ENCODE results near the gene OPRD1.

Gene OPRD1

GRCh38 chr1:28869952-28870351 lies 58.0 kb downstream of the OPRD1 start:
- TF ChIP-seq, protein P1, sequence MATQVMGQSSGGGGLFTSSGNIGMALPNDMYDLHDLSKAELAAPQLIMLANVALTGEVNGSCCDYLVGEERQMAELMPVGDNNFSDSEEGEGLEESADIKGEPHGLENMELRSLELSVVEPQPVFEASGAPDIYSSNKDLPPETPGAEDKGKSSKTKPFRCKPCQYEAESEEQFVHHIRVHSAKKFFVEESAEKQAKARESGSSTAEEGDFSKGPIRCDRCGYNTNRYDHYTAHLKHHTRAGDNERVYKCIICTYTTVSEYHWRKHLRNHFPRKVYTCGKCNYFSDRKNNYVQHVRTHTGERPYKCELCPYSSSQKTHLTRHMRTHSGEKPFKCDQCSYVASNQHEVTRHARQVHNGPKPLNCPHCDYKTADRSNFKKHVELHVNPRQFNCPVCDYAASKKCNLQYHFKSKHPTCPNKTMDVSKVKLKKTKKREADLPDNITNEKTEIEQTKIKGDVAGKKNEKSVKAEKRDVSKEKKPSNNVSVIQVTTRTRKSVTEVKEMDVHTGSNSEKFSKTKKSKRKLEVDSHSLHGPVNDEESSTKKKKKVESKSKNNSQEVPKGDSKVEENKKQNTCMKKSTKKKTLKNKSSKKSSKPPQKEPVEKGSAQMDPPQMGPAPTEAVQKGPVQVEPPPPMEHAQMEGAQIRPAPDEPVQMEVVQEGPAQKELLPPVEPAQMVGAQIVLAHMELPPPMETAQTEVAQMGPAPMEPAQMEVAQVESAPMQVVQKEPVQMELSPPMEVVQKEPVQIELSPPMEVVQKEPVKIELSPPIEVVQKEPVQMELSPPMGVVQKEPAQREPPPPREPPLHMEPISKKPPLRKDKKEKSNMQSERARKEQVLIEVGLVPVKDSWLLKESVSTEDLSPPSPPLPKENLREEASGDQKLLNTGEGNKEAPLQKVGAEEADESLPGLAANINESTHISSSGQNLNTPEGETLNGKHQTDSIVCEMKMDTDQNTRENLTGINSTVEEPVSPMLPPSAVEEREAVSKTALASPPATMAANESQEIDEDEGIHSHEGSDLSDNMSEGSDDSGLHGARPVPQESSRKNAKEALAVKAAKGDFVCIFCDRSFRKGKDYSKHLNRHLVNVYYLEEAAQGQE (IDR thresholded peaks at IDR 0.05; ENCODE audit: low read depth): no peak
- no peak for TF ChIP-seq YY1 (IDR thresholded peaks at IDR 0.05; ENCODE audit: low read depth)
- no peak for TF ChIP-seq TCF12 (IDR thresholded peaks at IDR 0.05; ENCODE audit: low read depth)
- TF ChIP-seq EGR1 (IDR thresholded peaks at IDR 0.05): no peak
- TF ChIP-seq NFIC (IDR thresholded peaks at IDR 0.05): no peak
- TF ChIP-seq RAD21 (IDR thresholded peaks at IDR 0.05; ENCODE audit: low read depth): no peak
- TF ChIP-seq, protein P2, sequence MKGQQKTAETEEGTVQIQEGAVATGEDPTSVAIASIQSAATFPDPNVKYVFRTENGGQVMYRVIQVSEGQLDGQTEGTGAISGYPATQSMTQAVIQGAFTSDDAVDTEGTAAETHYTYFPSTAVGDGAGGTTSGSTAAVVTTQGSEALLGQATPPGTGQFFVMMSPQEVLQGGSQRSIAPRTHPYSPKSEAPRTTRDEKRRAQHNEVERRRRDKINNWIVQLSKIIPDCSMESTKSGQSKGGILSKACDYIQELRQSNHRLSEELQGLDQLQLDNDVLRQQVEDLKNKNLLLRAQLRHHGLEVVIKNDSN (IDR thresholded peaks at IDR 0.05): no peak
- TF ChIP-seq ZBTB7A (IDR thresholded peaks at IDR 0.05; ENCODE audit: low read depth): no peak
- no peak for TF ChIP-seq TAF1 (IDR thresholded peaks at IDR 0.05; ENCODE audit: low read depth)
- no peak for TF ChIP-seq CREB1 (IDR thresholded peaks at IDR 0.05; ENCODE audit: low read depth)
- no peak for TF ChIP-seq MAX (IDR thresholded peaks at IDR 0.05)
- no peak for TF ChIP-seq FOXM1 (IDR thresholded peaks at IDR 0.05; ENCODE audit: borderline replicate concordance, low read depth)
- no peak for TF ChIP-seq EP300 (IDR thresholded peaks at IDR 0.05; ENCODE audit: borderline replicate concordance)
- TF ChIP-seq TEAD4 (IDR thresholded peaks at IDR 0.05): no peak
- no peak for TF ChIP-seq CEBPB (IDR thresholded peaks at IDR 0.05)

- TF ChIP-seq TAF1 (IDR thresholded peaks at IDR 0.05; ENCODE audit: low read depth) (no peak), RAD21 (IDR thresholded peaks at IDR 0.05; ENCODE audit: low read depth) (no peak)
- TF ChIP-seq, protein P1 (IDR thresholded peaks at IDR 0.05; ENCODE audit: low read depth): no peak
These were observed 59.8 kb downstream of the OPRD1 start for GRCh38 chr1:28871631-28872401.

DNA sequence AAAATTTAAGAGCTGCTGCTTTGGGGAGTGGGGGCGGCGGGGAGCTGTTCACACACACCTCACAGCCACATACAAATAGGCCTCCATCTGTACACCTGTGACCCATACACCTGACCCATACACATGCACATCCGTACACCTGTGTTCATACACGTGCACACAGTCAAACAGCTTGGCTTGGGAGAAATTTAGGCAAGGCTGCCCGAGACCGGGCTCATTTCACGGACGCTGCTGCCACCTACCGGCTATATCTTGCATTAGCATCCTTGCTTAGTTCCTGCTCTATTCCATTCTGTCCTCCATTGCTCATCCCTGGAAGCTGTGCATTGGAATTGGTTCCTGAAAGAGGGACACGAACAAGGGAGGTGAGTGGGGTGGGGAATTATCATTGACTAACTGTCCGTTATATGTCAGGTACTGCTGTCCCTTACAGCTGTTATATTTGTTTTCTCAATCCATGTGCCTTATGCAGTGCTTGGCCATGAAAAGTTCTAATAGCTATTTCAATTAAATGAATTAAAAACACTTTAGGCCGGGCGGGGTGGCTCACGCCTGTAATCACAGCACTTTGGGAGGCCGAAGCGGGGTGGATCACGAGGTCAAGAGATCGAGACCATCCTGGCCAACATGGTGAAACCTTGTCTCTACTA lies 65.3 kb downstream of the OPRD1 start:
- TF ChIP-seq MAX (IDR thresholded peaks at IDR 0.05) (peak; percentile 55), CEBPB (IDR thresholded peaks at IDR 0.05) (no peak), EP300 (IDR thresholded peaks at IDR 0.05; ENCODE audit: borderline replicate concordance) (no peak), TEAD4 (IDR thresholded peaks at IDR 0.05) (no peak), CREB1 (IDR thresholded peaks at IDR 0.05; ENCODE audit: low read depth) (no peak), TAF1 (IDR thresholded peaks at IDR 0.05; ENCODE audit: low read depth) (no peak), RAD21 (IDR thresholded peaks at IDR 0.05; ENCODE audit: low read depth) (peak; percentile 98), ZBTB7A (IDR thresholded peaks at IDR 0.05; ENCODE audit: low read depth) (no peak), TCF12 (IDR thresholded peaks at IDR 0.05; ENCODE audit: low read depth) (no peak), FOXM1 (IDR thresholded peaks at IDR 0.05; ENCODE audit: borderline replicate concordance, low read depth) (no peak), EGR1 (IDR thresholded peaks at IDR 0.05) (no peak), NFIC (IDR thresholded peaks at IDR 0.05) (no peak), YY1 (IDR thresholded peaks at IDR 0.05; ENCODE audit: low read depth) (peak; percentile 55; the same call in 1 of the 2 replicates)
- TF ChIP-seq, protein P1 (IDR thresholded peaks at IDR 0.05; ENCODE audit: low read depth): no peak
- TF ChIP-seq, protein P2 (IDR thresholded peaks at IDR 0.05): no peak

DNA sequence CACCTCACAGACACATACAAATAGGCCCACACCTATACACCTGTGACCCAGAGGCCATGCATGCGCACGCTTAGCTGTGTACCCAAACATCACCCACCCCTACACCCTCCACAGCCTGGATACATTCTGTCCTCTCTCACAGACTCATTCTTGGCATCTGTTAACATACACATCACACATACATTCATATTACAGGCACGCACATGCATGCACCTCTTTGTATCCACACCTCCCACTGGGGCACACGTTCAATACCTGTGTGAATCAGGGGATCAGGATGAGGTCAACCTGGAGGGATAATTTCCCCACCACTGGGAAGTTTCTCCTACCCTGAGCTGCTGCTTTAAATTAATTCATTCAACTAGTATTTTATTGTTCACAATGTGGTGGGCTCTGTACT lies 66.8 kb downstream of the OPRD1 start:
- no peak for TF ChIP-seq MAX (IDR thresholded peaks at IDR 0.05)
- TF ChIP-seq CREB1 (IDR thresholded peaks at IDR 0.05; ENCODE audit: low read depth): no peak
- TF ChIP-seq, protein P2 (IDR thresholded peaks at IDR 0.05): no peak
- TF ChIP-seq TEAD4 (IDR thresholded peaks at IDR 0.05): no peak
- no peak for TF ChIP-seq EGR1 (IDR thresholded peaks at IDR 0.05)
- no peak for TF ChIP-seq CEBPB (IDR thresholded peaks at IDR 0.05)
- TF ChIP-seq FOXM1 (IDR thresholded peaks at IDR 0.05; ENCODE audit: borderline replicate concordance, low read depth): no peak
- no peak for TF ChIP-seq EP300 (IDR thresholded peaks at IDR 0.05; ENCODE audit: borderline replicate concordance)
- TF ChIP-seq RAD21 (IDR thresholded peaks at IDR 0.05; ENCODE audit: low read depth): no peak
- no peak for TF ChIP-seq NFIC (IDR thresholded peaks at IDR 0.05)
- no peak for TF ChIP-seq YY1 (IDR thresholded peaks at IDR 0.05; ENCODE audit: low read depth)
- TF ChIP-seq TAF1 (IDR thresholded peaks at IDR 0.05; ENCODE audit: low read depth): no peak
- no peak for TF ChIP-seq ZBTB7A (IDR thresholded peaks at IDR 0.05; ENCODE audit: low read depth)
- TF ChIP-seq TCF12 (IDR thresholded peaks at IDR 0.05; ENCODE audit: low read depth): no peak

Data from Ishikawa (cell line).